HEK293 (cell line): ENCODE results near the gene FKBP5.

Experiments
- AEBP2 ChIP-seq: fragments of 450-650 bp; formaldehyde crosslinking; IDR thresholded peaks from 2 replicates; pipeline ENCODE4 v1.5.1; 2016; ENCODE audit warnings: missing biosample characterization, missing genetic modification characterization, borderline replicate concordance
- CTCF ChIP-seq: fragments of 450-650 bp; formaldehyde crosslinking; IDR thresholded peaks from 2 replicates; pipeline ENCODE4 v1.5.1; 2016; ENCODE audit warnings: missing biosample characterization, missing genetic modification characterization
- KLF17 ChIP-seq: fragments of 450-650 bp; formaldehyde crosslinking; IDR thresholded peaks from 2 replicates; pipeline ENCODE4 v1.5.1; 2016; ENCODE audit warnings: missing biosample characterization, missing genetic modification characterization
- KLF8 ChIP-seq: fragments of 450-650 bp; formaldehyde crosslinking; IDR thresholded peaks from 2 replicates; pipeline ENCODE4 v1.5.1; 2016; ENCODE audit warnings: missing biosample characterization, missing genetic modification characterization
- RBAK ChIP-seq: fragments of 450-650 bp; formaldehyde crosslinking; IDR thresholded peaks from 2 replicates; pipeline ENCODE4 v1.5.1; 2016; ENCODE audit warnings: missing biosample characterization, missing genetic modification characterization
- SCRT2 ChIP-seq: fragments of 450-650 bp; formaldehyde crosslinking; IDR thresholded peaks from 2 replicates; pipeline ENCODE4 v1.5.1; 2016; ENCODE audit warnings: missing biosample characterization, missing genetic modification characterization
- TRIM28 ChIP-seq: IDR thresholded peaks from 2 replicates; pipeline ENCODE4 v1.6.1; 2011; ENCODE audit warnings: low read length, control low read depth, borderline replicate concordance
- ZBTB17 ChIP-seq: fragments of 450-650 bp; formaldehyde crosslinking; IDR thresholded peaks from 2 replicates; pipeline ENCODE4 v1.5.1; 2016; ENCODE audit warnings: missing biosample characterization, missing genetic modification characterization
- ZFP41 ChIP-seq: fragments of 450-650 bp; formaldehyde crosslinking; IDR thresholded peaks from 2 replicates; pipeline ENCODE4 v1.5.1; 2016; ENCODE audit warnings: missing biosample characterization, missing genetic modification characterization, borderline replicate concordance
- ZNF211 ChIP-seq: fragments of 450-650 bp; formaldehyde crosslinking; IDR thresholded peaks from 2 replicates; pipeline ENCODE4 v1.5.1; 2016; ENCODE audit warnings: low read depth, missing biosample characterization, missing genetic modification characterization
- ZNF239 ChIP-seq: fragments of 450-650 bp; formaldehyde crosslinking; IDR thresholded peaks from 2 replicates; pipeline ENCODE4 v1.5.1; 2016; ENCODE audit warnings: missing biosample characterization, missing genetic modification characterization
- ZNF302 ChIP-seq: fragments of 450-650 bp; formaldehyde crosslinking; IDR thresholded peaks from 2 replicates; pipeline ENCODE4 v1.5.1; 2016; ENCODE audit warnings: missing biosample characterization, missing genetic modification characterization, low read depth
- ZNF335 ChIP-seq: fragments of 450-650 bp; formaldehyde crosslinking; conservative IDR thresholded peaks from 2 replicates; pipeline ENCODE4 v1.5.1; 2016; ENCODE audit warnings: missing biosample characterization, missing genetic modification characterization
- ZNF366 ChIP-seq: fragments of 450-650 bp; formaldehyde crosslinking; conservative IDR thresholded peaks from 2 replicates; pipeline ENCODE4 v1.5.1; 2016; ENCODE audit warnings: missing biosample characterization, missing genetic modification characterization
- ZNF394 ChIP-seq: fragments of 450-650 bp; formaldehyde crosslinking; IDR thresholded peaks from 2 replicates; pipeline ENCODE4 v1.5.1; 2016; ENCODE audit warnings: missing biosample characterization, missing genetic modification characterization, mild to moderate bottlenecking, moderate library complexity, borderline replicate concordance
- ZNF398 ChIP-seq: fragments of 450-650 bp; formaldehyde crosslinking; IDR thresholded peaks from 2 replicates; pipeline ENCODE4 v1.5.1; 2017; ENCODE audit warnings: missing biosample characterization, missing genetic modification characterization
- ZNF449 ChIP-seq: fragments of 450-650 bp; formaldehyde crosslinking; IDR thresholded peaks from 2 replicates; pipeline ENCODE4 v1.5.1; 2017; ENCODE audit warnings: missing biosample characterization, mild to moderate bottlenecking, missing genetic modification characterization, moderate library complexity
- ZNF488 ChIP-seq: fragments of 450-650 bp; formaldehyde crosslinking; IDR thresholded peaks from 2 replicates; pipeline ENCODE4 v1.5.1; 2016; ENCODE audit warnings: missing biosample characterization, missing genetic modification characterization
- ZNF501 ChIP-seq: fragments of 450-650 bp; formaldehyde crosslinking; IDR thresholded peaks from 2 replicates; pipeline ENCODE4 v1.5.1; 2016; ENCODE audit warnings: missing biosample characterization, missing genetic modification characterization
- ZNF548 ChIP-seq: fragments of 450-650 bp; formaldehyde crosslinking; IDR thresholded peaks from 2 replicates; pipeline ENCODE4 v1.5.1; 2016; ENCODE audit warnings: missing biosample characterization, missing genetic modification characterization
- TF ChIP-seq, protein P1 (sequence below): fragments of 450-650 bp; formaldehyde crosslinking; conservative IDR thresholded peaks from 2 replicates; pipeline ENCODE4 v1.5.1; 2016; ENCODE audit warnings: low read depth, missing biosample characterization, missing genetic modification characterization

The FKBP5 gene

GRCh38 chr6:35687658-35688604 lies 784 bp downstream of the FKBP5 start (continued):
- TF ChIP-seq ZNF335: peak; percentile 83
- peak; percentile 49; the same call in 1 of the 2 replicates for TF ChIP-seq CTCF (tag by site-specific recombination)
- peak; percentile 67; the same call in 1 of the 2 replicates for TF ChIP-seq ZNF501 (tag by site-specific recombination)
- TF ChIP-seq KLF17: no peak
- peak; percentile 90 for TF ChIP-seq ZBTB17 (tag by site-specific recombination)
- no peak for TF ChIP-seq ZNF449 (tag by site-specific recombination)
- TF ChIP-seq ZNF488: no peak
- TF ChIP-seq, protein P1, sequence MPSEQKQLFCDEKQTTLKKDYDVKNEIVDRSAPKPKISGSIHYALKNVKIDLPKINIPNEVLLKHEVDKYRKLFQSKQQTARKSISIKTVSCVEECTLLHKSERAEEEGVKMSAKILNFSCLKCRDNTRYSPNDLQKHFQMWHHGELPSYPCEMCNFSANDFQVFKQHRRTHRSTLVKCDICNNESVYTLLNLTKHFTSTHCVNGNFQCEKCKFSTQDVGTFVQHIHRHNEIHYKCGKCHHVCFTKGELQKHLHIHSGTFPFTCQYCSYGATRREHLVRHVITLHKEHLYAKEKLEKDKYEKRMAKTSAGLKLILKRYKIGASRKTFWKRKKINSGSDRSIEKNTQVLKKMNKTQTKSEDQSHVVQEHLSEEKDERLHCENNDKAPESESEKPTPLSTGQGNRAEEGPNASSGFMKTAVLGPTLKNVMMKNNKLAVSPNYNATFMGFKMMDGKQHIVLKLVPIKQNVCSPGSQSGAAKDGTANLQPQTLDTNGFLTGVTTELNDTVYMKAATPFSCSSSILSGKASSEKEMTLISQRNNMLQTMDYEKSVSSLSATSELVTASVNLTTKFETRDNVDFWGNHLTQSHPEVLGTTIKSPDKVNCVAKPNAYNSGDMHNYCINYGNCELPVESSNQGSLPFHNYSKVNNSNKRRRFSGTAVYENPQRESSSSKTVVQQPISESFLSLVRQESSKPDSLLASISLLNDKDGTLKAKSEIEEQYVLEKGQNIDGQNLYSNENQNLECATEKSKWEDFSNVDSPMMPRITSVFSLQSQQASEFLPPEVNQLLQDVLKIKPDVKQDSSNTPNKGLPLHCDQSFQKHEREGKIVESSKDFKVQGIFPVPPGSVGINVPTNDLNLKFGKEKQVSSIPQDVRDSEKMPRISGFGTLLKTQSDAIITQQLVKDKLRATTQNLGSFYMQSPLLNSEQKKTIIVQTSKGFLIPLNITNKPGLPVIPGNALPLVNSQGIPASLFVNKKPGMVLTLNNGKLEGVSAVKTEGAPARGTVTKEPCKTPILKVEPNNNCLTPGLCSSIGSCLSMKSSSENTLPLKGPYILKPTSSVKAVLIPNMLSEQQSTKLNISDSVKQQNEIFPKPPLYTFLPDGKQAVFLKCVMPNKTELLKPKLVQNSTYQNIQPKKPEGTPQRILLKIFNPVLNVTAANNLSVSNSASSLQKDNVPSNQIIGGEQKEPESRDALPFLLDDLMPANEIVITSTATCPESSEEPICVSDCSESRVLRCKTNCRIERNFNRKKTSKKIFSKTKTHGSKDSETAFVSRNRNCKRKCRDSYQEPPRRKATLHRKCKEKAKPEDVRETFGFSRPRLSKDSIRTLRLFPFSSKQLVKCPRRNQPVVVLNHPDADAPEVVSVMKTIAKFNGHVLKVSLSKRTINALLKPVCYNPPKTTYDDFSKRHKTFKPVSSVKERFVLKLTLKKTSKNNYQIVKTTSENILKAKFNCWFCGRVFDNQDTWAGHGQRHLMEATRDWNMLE (tag by site-specific recombination): no peak
- TF ChIP-seq ZNF398 (tag by site-specific recombination): peak; percentile 40; the same call in 1 of the 2 replicates
- no peak for TF ChIP-seq ZNF548 (tag by site-specific recombination)
- TF ChIP-seq TRIM28: peak; percentile 41; the same call in 1 of the 2 replicates
- 0 out of 2 replicates have a peak, but pooled peaks have one; percentile 23 for TF ChIP-seq ZNF366
- no peak for TF ChIP-seq RBAK (tag by site-specific recombination)
- TF ChIP-seq ZNF302 (tag by site-specific recombination): no peak
- no peak for TF ChIP-seq ZNF211 (tag by site-specific recombination)
- no peak for TF ChIP-seq ZFP41 (tag by site-specific recombination)
- TF ChIP-seq ZNF239 (tag by site-specific recombination): no peak
- no peak for TF ChIP-seq AEBP2 (tag by site-specific recombination)
- TF ChIP-seq ZNF394: peak; percentile 28; the same call in 1 of the 2 replicates
- peak; percentile 55; the same call in 1 of the 2 replicates for TF ChIP-seq KLF8 (tag by site-specific recombination)
- peak; percentile 99 for TF ChIP-seq SCRT2 (tag by site-specific recombination)
